ENCODE results near the gene KIF18A. TPM values are rescaled to one million over a fixed set of nuclear protein-coding genes. Genes with fewer than 3 reads are reported as not detected.
"Not testable (repeated sequence)": the region's sequence is repeated elsewhere in the genome, so short reads cannot be mapped to it uniquely, and the experiment has no call there.

Gene KIF18A
- total RNA-seq, 1 donor from 2014 or later = not detected

DNA sequence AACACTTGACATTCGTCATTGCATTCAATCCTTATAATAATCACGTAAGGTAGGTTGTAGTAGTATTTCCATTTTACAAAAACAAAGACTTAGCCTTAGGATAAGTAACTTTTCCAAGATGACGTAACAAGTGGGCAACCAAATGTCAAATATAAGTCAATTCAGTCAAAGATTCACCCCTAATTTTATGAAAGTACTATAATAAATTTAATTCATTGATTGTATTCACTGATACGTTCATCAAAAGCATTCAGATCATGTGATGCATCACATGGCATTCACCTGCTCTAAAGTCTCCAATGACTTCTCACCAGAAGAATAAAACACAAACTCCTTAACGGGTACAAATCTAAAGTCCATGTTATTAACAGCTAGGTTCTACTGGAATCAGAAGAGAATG is 2.1 kb downstream of the KIF18A start:
- Histone ChIP-seq H3K36me3 (no peaks in the 10 kb centered on the region), H3K27me3 (no peaks in the 10 kb centered on the region), H3K9me3 (no peaks in the 10 kb centered on the region), H3K27ac (no peak overlapping the region), H3K4me3 (no peak overlapping the region), H3K4me1 (peaks cover 2 to 12% of the 10 kb centered on the region in 2 donors)
- TF ChIP-seq, protein P1, sequence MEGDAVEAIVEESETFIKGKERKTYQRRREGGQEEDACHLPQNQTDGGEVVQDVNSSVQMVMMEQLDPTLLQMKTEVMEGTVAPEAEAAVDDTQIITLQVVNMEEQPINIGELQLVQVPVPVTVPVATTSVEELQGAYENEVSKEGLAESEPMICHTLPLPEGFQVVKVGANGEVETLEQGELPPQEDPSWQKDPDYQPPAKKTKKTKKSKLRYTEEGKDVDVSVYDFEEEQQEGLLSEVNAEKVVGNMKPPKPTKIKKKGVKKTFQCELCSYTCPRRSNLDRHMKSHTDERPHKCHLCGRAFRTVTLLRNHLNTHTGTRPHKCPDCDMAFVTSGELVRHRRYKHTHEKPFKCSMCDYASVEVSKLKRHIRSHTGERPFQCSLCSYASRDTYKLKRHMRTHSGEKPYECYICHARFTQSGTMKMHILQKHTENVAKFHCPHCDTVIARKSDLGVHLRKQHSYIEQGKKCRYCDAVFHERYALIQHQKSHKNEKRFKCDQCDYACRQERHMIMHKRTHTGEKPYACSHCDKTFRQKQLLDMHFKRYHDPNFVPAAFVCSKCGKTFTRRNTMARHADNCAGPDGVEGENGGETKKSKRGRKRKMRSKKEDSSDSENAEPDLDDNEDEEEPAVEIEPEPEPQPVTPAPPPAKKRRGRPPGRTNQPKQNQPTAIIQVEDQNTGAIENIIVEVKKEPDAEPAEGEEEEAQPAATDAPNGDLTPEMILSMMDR (IDR thresholded peaks at IDR 0.05) = no peak
- no peak for DNase-seq (ENCODE audit: low spot score in 2 of 2)
- intact Hi-C loops (cut with DNase I) = loop anchor here (5.0 kb wide), 2 partner anchors 409 to 1154 kb away; no protein-coding TSS in a partner anchor

DNA sequence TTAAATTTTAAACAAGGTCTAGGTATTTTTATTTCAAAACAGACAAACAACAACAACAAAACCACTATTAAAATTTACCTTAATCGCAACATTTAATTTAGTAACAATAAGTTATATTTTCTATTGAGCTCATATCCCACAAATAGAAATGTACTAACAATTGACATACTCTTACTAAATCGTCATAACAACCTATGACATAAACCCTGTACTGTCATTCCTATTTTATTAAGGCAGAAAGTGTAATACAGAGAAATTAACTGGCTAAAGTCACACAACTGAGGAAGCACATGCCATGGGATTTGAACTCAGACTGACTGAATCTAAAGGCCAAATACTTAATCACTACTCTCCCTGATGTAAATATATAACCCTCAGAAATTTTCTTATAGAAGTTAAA is 3.0 kb downstream of the KIF18A start:
- no peak overlapping the region for H3K4me3 ChIP-seq
- peaks cover 0 to 12% of the 10 kb centered on the region in 2 donors for H3K4me1 ChIP-seq
- no peak for DNase-seq (ENCODE audit: low spot score in 2 of 2)
- H3K27ac ChIP-seq = no peak overlapping the region
- no peaks in the 10 kb centered on the region for H3K36me3 ChIP-seq
- intact Hi-C loops (cut with DNase I) = loop anchor here (5.0 kb wide), 2 partner anchors 408 to 1153 kb away; no protein-coding TSS in a partner anchor
- TF ChIP-seq, protein P1 (IDR thresholded peaks at IDR 0.05) = no peak
- no peaks in the 10 kb centered on the region for H3K27me3 ChIP-seq
- no peaks in the 10 kb centered on the region for H3K9me3 ChIP-seq

DNA sequence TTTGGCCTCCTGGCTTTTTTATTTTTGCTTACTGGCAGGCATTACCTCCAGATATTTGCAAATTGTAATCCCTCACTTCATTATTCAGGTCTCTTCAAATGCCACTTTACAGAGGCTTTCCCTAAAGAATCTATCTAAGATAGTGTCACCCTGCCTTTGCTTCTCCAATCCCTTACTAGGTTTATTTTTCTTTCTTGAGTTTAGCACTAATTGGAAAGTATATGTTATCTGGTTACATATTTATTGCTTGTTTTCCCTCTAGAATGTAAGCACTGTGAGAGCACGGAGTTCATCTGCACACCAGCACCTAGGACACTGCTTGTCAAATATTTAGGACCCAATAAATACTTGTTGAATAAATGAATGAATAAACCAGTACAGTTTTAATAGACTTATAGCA is 3.5 kb downstream of the KIF18A start:
- H3K27me3 ChIP-seq = no peaks in the 10 kb centered on the region
- intact Hi-C loops (cut with DNase I) = no loop called here
- no peak overlapping the region for H3K27ac ChIP-seq
- DNase-seq (ENCODE audit: low spot score in 2 of 2) = no peak
- no peaks in the 10 kb centered on the region for H3K9me3 ChIP-seq
- H3K4me1 ChIP-seq = peaks cover 0 to 10% of the 10 kb centered on the region in 2 donors
- TF ChIP-seq, protein P1 (IDR thresholded peaks at IDR 0.05) = no peak
- no peaks in the 10 kb centered on the region for H3K36me3 ChIP-seq
- no peak overlapping the region for H3K4me3 ChIP-seq

DNA sequence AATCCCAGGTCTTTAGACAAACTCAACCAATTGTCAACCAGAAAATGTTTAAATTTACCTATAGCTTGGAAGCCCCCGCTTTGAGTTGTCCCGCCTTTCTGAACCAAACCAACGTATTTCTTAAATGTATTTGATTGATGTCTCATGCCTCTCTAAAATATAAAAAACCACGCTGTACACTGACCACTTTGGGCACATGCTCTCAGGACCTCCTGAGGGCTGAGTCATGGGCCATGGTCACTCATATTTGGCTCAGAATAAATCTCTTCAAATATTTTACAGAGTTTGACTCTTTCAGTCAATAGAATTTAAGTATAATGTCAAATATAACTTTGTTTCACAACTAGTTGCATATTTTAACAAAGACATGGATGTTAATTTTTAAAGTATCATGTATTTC is 5.7 kb downstream of the KIF18A start:
- intact Hi-C loops (cut with DNase I); H3K36me3 ChIP-seq; H3K4me1 ChIP-seq; H3K27ac ChIP-seq; H3K27me3 ChIP-seq; DNase-seq (ENCODE audit: low spot score in 2 of 2); H3K4me3 ChIP-seq; H3K9me3 ChIP-seq: not testable (repeated sequence)

DNA sequence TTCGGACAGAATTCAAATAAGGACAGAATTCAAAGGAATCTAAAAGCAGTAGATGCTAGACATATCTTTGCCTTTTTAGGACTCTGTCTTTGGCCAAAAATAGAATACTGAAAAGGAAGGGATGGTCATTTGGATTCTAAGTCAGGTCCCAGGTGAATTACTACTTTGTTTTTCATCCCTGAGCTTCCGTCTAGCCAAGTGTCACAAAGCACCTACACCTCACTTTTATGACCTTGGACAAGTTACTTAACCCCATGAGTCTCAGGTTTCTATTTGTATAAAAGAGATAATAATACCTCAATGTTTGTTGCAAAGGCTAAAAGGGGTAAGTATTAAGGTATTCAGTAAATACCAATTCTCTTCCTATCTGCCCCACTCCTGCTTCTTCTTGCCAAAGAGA is 7.3 kb downstream of the KIF18A start:
- intact Hi-C loops (cut with DNase I) = no loop called here
- no peak overlapping the region for H3K4me3 ChIP-seq
- H3K4me1 ChIP-seq = no peaks in the 10 kb centered on the region
- H3K9me3 ChIP-seq = no peaks in the 10 kb centered on the region
- DNase-seq (ENCODE audit: low spot score in 2 of 2) = no peak
- H3K36me3 ChIP-seq = no peaks in the 10 kb centered on the region
- no peak overlapping the region for H3K27ac ChIP-seq
- H3K27me3 ChIP-seq = no peaks in the 10 kb centered on the region
- TF ChIP-seq, protein P1 (IDR thresholded peaks at IDR 0.05) = no peak

DNA sequence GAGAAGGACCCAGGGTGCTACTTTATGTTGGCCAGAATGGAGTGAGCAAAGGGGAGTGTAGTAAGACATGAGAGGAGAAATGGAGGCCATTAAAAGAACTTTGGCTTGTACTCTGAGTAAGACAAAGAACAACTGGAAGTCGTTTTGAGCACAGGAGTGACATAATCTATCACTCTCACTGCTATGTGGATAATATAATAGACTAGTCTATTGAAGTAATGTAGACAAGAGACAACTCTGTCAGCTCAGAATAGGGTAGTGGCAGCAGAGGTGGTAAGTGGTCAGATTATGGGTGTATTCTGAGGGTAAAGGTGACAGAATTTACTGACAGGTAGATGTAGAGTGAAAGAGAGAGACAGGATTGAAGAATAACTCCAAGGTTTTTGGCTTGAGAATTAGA is 8.2 kb downstream of the KIF18A start:
- intact Hi-C loops (cut with DNase I) = no loop called here
- TF ChIP-seq, protein P1 (IDR thresholded peaks at IDR 0.05) = no peak
- Histone ChIP-seq H3K27ac (no peak overlapping the region), H3K36me3 (no peaks in the 10 kb centered on the region), H3K27me3 (no peaks in the 10 kb centered on the region), H3K4me3 (no peak overlapping the region), H3K4me1 (no peaks in the 10 kb centered on the region), H3K9me3 (no peaks in the 10 kb centered on the region)
- no peak for DNase-seq (ENCODE audit: low spot score in 2 of 2)
